ENCODE results near the gene IBA57.
"Not testable (repeated sequence)": the region's sequence is repeated elsewhere in the genome, so short reads cannot be mapped to it uniquely, and the experiment has no call there.

The IBA57 gene

GRCh38 chr1:228172591-228173527 is 7.3 kb downstream of the IBA57 start:
- no peak for DNase-seq (ENCODE audit: low read depth in 2 of 2)

GRCh38 chr1:228173528-228174481 is 8.2 kb downstream of the IBA57 start:
- DNase-seq (ENCODE audit: low read depth in 2 of 2), result not testable (repeated sequence)

GRCh38 chr1:228174482-228175315 is 9.1 kb downstream of the IBA57 start:
- DNase-seq (ENCODE audit: low read depth in 2 of 2), result peak in 1 of 2 donors; percentile 20

- no peak for DNase-seq (ENCODE audit: low read depth in 2 of 2)
Observed at GRCh38 chr1:228175316-228176023, 9.9 kb downstream of the IBA57 start.

- DNase-seq (ENCODE audit: low read depth in 2 of 2), result no peak
Observed at GRCh38 chr1:228176024-228176395, 10.4 kb downstream of the IBA57 start.

- DNase-seq (ENCODE audit: low read depth in 2 of 2), result no peak
Observed at GRCh38 chr1:228176461-228177182, 11.0 kb downstream of the IBA57 start.

- no peak for DNase-seq (ENCODE audit: low read depth in 2 of 2)
Observed at GRCh38 chr1:228177183-228177475, 11.5 kb downstream of the IBA57 start.

- no peak for DNase-seq (ENCODE audit: low read depth in 2 of 2)
Observed at GRCh38 chr1:228177721-228178710, 12.4 kb downstream of the IBA57 start.

GRCh38 chr1:228178737-228179684 is 13.4 kb downstream of the IBA57 start:
- no peak for DNase-seq (ENCODE audit: low read depth in 2 of 2)

GRCh38 chr1:228180271-228180958 is 14.8 kb downstream of the IBA57 start:
- no peak for DNase-seq (ENCODE audit: low read depth in 2 of 2)

- DNase-seq (ENCODE audit: low read depth in 2 of 2), result no peak
Observed at GRCh38 chr1:228180959-228181644, 15.5 kb downstream of the IBA57 start.

- DNase-seq (ENCODE audit: low read depth in 2 of 2), result no peak
Observed at GRCh38 chr1:228181645-228182034, 16.0 kb downstream of the IBA57 start.

- DNase-seq (ENCODE audit: low read depth in 2 of 2), result no peak
Observed at GRCh38 chr1:228182296-228183030, 16.9 kb downstream of the IBA57 start.

- no peak for DNase-seq (ENCODE audit: low read depth in 2 of 2)
Observed at GRCh38 chr1:228184152-228184551, 18.5 kb downstream of the IBA57 start.

GRCh38 chr1:228185641-228185965 is 20.0 kb downstream of the IBA57 start:
- DNase-seq (ENCODE audit: low read depth in 2 of 2), result no peak

GRCh38 chr1:228188249-228188648 is 22.6 kb downstream of the IBA57 start:
- not testable (repeated sequence) for DNase-seq (ENCODE audit: low read depth in 2 of 2)

Measured in stimulated activated CD8-positive, alpha-beta memory T cell treated with anti-CD3 and anti-CD28 coated beads, Interleukin-2, amount 100 ng/mL, for 1 hour (primary cell).